Middle frontal gyrus (tissue), 1 donor: Measurements from ENCODE around the gene UBE2U.

ENCODE experiments used
- DNase-seq: peaks from one replicate; pipeline ENCODE4 v3.0.0-alpha.2; 2015; ENCODE audit warnings: low spot score; ENCODE audit errors: extremely low spot score

The UBE2U gene

DNA sequence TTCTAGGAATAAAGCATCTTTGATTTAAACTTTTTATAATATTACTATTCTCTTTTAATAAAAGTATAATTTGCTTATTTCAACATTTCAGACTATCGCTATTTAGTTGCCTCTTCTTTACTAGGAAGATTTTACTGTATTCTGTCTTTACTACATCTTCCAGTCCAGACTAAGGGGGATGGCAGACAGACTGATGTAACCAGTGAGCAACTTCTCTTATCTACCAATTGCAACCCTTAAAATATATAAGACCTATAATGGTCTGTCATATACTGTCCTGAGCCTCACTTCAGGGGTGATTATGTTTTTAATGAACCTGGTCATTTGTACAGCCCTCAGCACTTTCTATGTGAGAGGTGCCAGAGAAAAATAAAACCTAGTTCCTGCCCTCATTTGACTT lies 87.0 kb downstream of the UBE2U start:
- no peak for DNase-seq

DNA sequence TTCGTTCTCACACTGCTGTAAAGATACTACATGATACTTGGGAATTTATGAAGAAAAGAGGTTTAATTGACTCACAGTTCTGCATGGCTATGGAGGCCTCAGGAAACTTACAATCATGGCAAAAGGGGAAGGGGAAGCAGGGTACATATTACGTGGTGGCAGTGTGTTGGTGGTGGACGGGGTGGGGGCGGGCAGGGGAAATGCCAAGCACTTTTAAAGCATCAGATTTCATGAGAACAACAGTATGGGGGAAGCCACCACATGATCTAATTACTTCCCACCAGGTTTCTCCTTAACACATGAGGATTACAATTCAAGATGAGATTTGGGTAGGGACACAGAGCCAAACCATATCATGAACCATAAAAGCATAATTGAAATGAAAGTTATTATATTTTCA lies 88.5 kb downstream of the UBE2U start:
- no peak for DNase-seq

GRCh38 chr1:64292399-64292798 lies 89.0 kb downstream of the UBE2U start:
- DNase-seq, result no peak

- DNase-seq, result no peak
Measured at GRCh38 chr1:64293820-64294219, 90.4 kb downstream of the UBE2U start.

DNA sequence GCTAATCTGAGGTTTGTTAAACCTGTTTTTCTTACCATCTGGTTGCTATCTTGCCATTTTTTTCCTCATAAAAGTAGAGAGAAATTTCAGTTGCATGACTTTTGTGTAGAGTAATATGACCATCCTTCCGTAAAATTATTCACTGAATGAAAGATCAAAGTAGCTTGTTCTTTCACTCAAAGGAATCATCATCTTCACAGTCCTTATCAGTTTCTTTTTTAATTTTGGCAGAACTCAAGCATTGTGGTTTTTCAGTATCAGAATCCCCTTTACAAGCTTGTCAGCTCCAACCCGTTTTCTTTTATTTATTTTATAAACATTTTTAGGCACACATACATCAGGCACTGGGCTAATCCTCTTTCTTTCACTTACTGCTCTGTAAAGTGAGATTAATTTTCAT lies 91.7 kb downstream of the UBE2U start:
- DNase-seq, result no peak

GRCh38 chr1:64295561-64295960 lies 92.1 kb downstream of the UBE2U start:
- no peak for DNase-seq

GRCh38 chr1:64296459-64296858 lies 93.0 kb downstream of the UBE2U start:
- DNase-seq, result no peak

- no peak for DNase-seq
Measured at GRCh38 chr1:64302194-64302593, 98.8 kb downstream of the UBE2U start.

GRCh38 chr1:64302971-64303370 lies 99.5 kb downstream of the UBE2U start:
- DNase-seq, result no peak

DNA sequence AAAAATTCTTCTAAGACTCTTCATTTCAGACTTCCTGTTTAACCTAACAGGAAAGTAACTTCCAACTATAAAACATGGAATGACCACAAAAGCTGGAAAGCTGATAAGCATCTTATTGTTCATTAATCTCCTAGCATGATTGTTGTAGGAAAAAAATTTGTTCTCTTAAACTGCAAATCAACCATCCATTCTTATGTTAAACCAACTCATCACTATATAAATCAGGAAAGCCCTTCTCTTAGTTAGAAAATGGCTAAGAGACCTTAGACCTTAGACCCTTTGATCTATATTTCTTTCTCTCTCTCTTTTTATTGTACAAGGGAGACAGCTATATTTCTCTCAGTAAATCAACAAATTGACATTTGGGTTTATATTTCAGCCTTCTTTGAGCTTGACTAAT lies 101.4 kb downstream of the UBE2U start:
- no peak for DNase-seq

DNA sequence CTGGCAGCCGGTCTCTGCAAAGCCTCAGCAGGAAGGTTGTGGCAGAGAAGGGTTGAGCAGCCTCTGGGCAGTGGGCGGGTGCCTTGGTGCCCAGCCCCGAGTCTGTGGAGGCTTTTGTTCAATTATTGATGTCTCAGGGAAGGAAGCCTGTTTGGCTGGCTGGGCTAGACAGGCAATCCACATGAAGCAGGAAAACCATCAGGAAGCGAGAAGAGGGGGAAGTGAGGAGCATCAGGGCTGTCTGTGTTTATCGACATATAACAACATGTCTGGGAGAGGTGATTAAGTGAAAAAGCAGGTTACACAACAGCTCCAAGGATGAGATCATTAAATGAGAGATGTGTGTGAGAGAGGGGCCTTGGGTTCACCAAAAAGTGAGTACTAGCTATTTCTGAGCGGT lies 105.4 kb downstream of the UBE2U start:
- DNase-seq, result no peak

GRCh38 chr1:64309431-64309831 lies 106.0 kb downstream of the UBE2U start:
- DNase-seq, result no peak

- DNase-seq, result no peak
Measured at GRCh38 chr1:64310760-64311159, 107.3 kb downstream of the UBE2U start.

- DNase-seq, result no peak
Measured at GRCh38 chr1:64312431-64312830, 109.0 kb downstream of the UBE2U start.

GRCh38 chr1:64315402-64315801 lies 112.0 kb downstream of the UBE2U start:
- DNase-seq, result no peak
